Activated CD4-positive, alpha-beta T cell treated with anti-CD3 and anti-CD28 coated beads, Interleukin-2, Interleukin-6, amounts not matched to agents 100 ng/mL and 50 ng/mL, durations not matched to agents 16 hours and 8 hours (primary cell): ENCODE data around the gene HOXC4.
"Not testable (repeated sequence)": the region's sequence is repeated elsewhere in the genome, so short reads cannot be mapped to it uniquely, and the experiment has no call there.

Experiments
- DNase-seq: peaks from one replicate; pipeline ENCODE4 v3.0.0-alpha.2; 2020

The HOXC4 gene

GRCh38 chr12:54042033-54042432, 11.6 kb upstream of the HOXC4 start:
- DNase-seq = not testable (repeated sequence)

DNA sequence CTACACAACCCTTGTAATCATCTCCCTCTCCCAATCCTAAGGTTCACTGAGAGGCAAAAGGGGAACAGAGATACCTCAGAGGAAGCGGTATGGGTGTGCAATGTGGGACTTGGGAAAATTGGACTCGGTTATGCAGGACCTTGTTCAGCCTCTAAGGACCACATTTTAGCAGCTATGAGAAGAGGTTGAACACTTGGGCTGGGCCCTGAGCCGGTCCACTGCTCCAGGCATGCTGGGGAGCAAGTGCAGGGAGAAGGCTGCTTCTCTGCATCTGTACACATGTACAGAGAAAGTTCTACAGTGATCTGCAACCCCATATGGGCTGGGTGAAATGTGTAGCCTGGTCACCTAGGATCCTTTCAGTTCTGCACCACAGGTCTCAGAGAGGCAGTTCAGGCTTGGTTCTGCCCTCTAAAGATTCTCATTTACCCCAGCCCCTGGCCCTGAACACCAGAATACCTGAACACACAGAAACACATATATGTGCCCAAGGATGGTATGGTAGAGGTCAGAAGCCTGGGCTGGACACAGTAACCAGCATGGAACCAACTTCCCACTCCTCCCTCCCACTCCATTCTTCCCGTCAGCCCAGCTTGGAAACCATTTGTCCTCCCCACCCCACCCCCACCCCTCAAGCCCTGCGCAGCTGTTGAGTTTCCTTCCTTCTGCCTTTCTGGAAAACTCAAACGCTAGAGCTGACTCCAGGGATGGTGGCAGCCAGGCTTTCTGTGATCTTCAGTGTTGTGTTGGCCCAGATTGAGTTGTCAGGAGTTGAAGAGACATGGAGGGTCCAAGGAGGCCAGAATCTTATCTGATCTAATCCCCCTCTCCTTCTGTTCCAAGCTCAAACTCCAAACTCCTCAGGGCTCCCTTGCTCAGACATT, 10.4 kb upstream of the HOXC4 start:
- no peak for DNase-seq

DNA sequence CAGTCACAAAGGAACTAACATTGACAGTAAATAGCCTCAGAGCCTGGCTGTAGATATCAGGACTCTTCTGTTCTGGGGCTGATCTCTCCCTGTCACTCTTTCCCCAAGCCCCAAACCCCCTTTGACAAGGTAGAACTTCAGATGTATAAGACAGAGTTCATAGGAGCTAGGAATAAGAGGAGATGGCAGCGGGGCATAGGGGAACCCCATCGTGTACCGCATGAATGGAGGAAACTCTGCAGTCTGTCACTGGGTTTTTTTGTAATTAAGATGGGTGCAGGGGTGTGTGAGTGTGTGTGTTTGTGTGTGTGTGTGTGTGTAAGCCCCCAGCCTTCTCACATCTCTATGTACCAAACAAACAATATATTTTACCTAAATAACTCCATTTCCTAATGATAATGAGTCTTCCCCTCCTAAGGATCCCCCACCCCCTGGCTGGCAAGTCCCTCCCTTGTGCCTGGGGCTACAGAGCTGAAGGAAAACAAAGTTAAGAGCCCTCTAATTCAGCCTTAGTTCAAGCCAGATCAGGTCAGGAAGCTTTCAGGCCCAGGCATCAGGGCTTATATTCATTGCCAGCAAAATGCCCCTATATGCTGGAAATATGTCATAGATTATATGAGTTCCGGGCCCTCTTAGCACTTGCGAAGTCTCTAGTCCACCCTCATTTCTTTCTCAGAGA, 9.1 kb upstream of the HOXC4 start:
- no peak for DNase-seq

DNA sequence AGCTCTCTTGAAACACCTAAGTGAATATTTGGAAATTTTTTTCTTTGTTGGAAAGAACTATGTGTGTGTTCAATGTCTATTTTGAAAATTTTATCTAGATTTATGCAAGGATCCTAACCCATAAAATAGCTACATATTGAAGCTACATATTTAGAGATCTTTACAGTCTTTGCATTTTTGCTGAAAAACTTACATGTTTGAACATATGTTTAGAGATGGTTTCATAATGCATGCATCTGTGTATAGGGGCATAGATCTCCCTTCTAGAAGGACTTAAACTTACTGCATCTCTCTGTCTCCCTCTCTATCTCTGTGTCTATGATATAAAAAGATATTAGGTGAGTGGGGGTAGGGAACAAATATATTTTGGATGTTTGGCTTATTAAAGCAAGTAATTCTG, 8.2 kb upstream of the HOXC4 start:
- DNase-seq = no peak

GRCh38 chr12:54045868-54046521, 7.6 kb upstream of the HOXC4 start:
- no peak for DNase-seq

DNA sequence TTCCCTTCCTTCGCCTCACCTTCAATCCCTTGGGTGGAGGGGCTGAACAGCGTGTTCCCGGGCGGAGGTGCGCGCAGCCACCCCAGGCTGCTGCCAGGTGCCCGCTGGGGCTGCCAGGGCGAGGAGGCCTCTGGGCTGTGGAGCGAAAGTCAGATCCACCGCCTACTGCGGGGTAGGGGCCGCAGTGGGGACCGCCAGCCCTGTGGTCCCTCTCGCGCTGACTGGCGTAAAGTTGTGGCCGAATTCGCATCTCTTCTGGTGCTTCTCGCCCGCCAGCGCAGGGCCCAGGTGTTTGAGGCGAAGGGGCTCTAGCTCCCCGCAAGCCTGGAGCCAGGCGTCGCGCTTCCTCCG, 6.9 kb upstream of the HOXC4 start:
- no peak for DNase-seq

- no peak for DNase-seq
Observed at GRCh38 chr12:54047160-54047963, 6.3 kb upstream of the HOXC4 start.

DNA sequence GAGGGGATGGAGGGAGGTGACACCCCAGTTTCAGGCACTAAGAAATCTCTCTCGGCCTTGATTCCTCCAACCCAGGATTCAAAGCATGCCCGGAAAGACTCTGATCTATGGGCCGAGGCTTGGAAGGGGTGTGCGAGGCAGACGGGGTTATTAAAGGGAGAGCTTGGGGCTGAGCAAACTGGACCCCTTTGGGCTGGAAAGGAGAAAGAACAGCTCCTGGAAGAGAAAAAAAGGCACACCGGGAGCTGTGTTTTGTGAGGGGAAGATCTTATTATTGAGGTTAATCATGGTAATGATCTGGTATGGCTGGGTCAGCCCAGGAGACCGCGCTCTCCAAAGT, 5.7 kb upstream of the HOXC4 start:
- DNase-seq = no peak

DNA sequence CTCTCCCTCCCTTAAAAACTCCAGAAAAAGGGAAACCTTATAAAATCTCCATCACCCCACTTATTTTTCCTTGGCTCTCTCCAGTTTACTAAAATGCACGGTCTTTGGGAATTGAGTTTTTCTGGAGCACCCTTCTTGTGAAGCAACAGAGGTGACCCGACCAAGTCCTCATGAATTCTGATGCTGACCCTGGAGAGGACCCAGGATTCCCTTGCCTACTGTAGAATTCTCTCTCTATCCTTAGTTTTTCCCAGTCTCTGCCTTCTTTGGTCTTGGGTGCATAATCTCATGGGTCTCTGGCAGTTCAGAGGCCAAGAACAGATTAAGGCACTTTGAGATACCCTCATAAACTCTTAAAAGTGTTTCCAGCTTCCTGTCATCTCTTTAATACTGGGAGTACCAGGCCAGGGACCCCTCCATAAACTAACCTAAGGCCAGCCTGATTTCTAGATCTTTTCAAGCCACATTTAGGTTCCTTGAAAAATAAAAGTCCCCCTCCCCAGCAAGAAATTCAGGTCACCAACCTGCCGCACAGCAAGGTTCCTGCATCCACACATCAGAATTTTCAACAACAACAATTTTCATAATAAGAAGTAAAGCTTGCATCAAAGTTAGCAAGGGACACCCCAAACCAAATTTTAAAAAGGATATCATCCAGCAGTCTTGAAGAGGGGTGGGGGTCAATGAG, 5.1 kb upstream of the HOXC4 start:
- DNase-seq = no peak

DNA sequence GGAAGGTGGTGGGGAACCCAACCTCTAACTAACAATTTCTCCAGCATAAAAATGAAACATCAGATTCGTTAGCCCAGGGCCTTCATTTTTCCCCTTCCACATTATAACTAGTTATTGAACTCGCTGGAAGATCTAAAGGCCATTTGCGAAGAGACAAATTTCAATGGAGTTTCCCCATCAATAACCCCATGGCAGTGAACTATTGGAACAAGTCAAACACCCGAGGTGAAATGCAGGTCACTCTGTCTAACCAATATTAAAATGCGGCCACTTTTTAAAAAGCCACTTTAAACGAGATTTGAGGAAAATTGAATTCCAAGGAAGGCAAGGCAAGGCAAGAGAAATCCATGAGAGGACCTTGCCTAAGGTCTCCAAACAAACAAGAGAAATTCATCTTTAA, 4.5 kb upstream of the HOXC4 start:
- no peak for DNase-seq

- no peak for DNase-seq
Observed at GRCh38 chr12:54050482-54050810, 3.2 kb upstream of the HOXC4 start.

- no peak for DNase-seq
Observed at GRCh38 chr12:54051026-54051842, 2.4 kb upstream of the HOXC4 start.

- DNase-seq = no peak
Observed at GRCh38 chr12:54051874-54052437, 1.7 kb upstream of the HOXC4 start.

GRCh38 chr12:54052438-54053002, 1.1 kb upstream of the HOXC4 start:
- no peak for DNase-seq

DNA sequence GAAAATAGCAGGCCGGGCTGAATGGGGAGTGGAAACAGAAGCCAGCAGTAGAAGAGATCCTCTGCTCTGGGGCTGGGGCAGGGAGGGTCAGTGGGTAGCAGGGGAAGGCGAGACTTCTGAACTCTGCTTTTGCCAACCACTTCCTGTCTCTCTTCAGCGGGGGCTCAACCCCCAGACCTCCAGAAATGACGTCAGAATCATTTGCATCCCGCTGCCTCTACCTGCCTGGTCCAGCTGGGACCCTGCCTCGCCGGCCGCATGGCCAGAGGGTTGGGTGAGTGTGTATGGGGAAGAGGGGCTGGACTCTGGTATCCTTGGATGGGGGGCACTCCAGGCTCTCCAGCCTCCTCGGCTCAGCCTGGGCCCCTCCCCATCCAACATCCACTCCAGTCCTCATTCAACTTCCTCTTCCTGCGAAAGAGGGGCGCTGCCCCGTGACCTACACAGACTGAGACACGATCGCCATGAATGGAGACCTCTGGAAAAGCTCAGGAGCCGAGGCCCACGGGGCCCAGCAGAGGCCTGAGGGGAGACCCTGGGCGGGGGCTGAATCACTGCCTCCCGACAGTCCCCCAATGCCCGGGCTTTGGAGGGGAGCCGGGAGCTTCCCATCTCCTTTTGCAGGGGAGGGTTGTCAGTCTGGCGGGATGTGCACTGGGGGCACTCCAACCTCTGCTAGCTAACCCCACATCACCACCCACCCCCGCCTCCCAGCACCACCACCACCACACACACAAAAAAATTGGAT, 458 bp upstream of the HOXC4 start:
- DNase-seq = no peak

GRCh38 chr12:54054742-54055194, 1.1 kb downstream of the HOXC4 start:
- no peak for DNase-seq

DNA sequence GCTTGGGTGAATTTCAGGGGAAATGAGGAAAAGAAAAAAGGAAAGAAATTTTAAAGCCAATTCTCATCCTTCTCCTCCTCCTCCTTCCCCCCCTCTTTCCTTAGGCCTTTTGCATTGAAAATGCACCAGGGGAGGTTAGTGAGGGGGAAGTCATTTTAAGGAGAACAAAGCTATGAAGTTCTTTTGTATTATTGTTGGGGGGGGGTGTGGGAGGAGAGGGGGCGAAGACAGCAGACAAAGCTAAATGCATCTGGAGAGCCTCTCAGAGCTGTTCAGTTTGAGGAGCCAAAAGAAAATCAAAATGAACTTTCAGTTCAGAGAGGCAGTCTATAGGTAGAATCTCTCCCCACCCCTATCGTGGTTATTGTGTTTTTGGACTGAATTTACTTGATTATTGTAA, 1.9 kb downstream of the HOXC4 start:
- DNase-seq = no peak

DNA sequence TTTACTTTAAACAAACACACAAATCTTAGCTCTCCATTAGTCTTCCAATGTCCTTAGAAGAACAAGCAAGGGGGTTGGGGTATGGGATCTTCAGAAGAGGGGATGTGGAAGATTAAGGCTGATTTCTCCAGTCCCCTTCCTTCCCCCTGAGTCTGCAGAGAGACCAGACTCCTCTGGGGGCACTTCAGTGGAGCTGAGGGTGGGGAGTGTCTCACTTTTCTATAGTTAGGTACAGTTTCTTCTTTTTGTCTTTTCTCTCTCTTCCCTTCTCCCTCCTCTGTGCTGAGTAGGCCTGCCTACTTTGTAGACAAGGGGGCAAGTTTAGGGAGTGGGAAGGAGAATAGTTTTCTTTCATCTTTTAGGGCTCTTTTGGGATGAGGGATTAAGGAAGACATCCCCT, 2.5 kb downstream of the HOXC4 start:
- DNase-seq = no peak

DNA sequence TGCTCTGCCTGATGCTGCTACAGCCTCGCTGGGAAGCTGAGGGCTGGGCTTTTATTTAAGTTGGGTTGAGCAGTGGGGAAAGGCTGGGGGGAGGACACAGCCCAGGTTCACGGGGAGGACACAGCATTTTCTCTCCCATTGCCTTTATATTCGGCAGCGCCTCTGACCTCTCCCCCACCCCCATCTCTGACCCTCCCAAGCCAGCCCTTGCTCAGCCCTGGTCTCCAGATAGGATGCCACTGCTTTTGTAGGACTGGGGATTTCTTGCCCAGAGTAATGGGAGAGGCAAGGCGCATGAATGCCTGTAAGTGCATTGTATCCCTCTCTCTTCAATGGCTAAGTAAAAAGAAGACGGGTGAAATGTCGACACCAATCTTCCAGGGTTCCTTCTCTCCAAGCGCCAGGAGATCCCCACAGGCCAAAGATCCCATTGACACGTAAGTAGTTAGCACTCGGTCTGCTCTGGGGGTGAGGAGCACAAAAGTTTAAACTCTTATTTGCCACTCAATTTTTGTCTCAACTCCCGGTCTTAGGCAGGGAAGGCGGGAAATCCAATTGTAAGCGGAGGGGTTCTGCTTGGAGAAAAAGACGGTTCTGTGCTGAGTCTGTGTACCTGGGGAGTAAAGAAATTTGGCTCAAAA, 4.6 kb downstream of the HOXC4 start:
- no peak for DNase-seq

GRCh38 chr12:54059668-54060067, 6.0 kb downstream of the HOXC4 start:
- no peak for DNase-seq
